H1 (cell line): ENCODE data around the gene LPP. TPM values are rescaled to one million over a fixed set of nuclear protein-coding genes. Genes with fewer than 3 reads are reported as not detected.

Experiments used
- GTF2F1 ChIP-seq: IDR thresholded peaks from 2 replicates; pipeline ENCODE4 v1.6.1; 2012; ENCODE audit warnings: low read depth, low read length, improper control_type of control experiment, borderline replicate concordance
- MAX ChIP-seq: IDR thresholded peaks from 2 replicates; pipeline ENCODE4 v1.6.1; 2012; ENCODE audit warnings: inconsistent platforms
- POLR2AphosphoS5 ChIP-seq: IDR thresholded peaks from 2 replicates; pipeline ENCODE4 v1.6.1; 2011; ENCODE audit warnings: low read depth, low read length
- SP1 ChIP-seq: IDR thresholded peaks from 2 replicates; pipeline ENCODE4 v1.6.1; 2011; ENCODE audit warnings: low read depth, low read length
- TAF7 ChIP-seq: optimal IDR thresholded peaks from 2 replicates; pipeline ENCODE3; 2011; ENCODE audit warnings: low read depth, mild to moderate bottlenecking, inconsistent platforms, low read length, moderate library complexity, borderline replicate concordance
- polyA plus RNA-seq, 7 experiments: library from polyadenylated mRNA; depleted of rRNA in 3 of 7; stranded (reverse) in 5 of 7; unstranded in 2 of 7; fragments of >200 nt in 5 of 7; fragments of 200-250 nt in 2 of 7; gene quantifications; 1 replicate in 5 of 7; 2 replicates in 1 of 7; 4 replicates in 1 of 7; pipeline versions ENCODE4 v1.2.1 to v1.2.3, GENCODE V29; 2011 to 2013; ENCODE audit warnings: missing spikeins in 2 of 7, mixed read lengths in 2 of 7
- total RNA-seq: library from RNA; stranded (reverse); fragmentation: NEBNext Ultra II Directional; extraction: Animal tissue kit (Norgen Biotek cat#: 25700); gene quantifications from 2 replicates; pipeline ENCODE4 v1.2.1, GENCODE V29; 2021
- TF ChIP-seq, protein P1 (sequence below): fragments of 300-600 bp; sonication (generic); IDR thresholded peaks from 2 replicates; pipeline ENCODE4 v1.7.1; 2012; ENCODE audit warnings: low read length, moderate library complexity, mild to moderate bottlenecking, inconsistent platforms; ENCODE audit not compliant: insufficient replicate concordance
- TF ChIP-seq, protein P2 (sequence below): IDR thresholded peaks from 2 replicates; pipeline ENCODE4 v1.6.1; 2011; ENCODE audit warnings: low read length, improper control_type of control experiment

Gene LPP
- total and polyA plus RNA-seq, 2 of the 8 experiments (the other 6 are each of a cell fraction or from before 2014, with no cell fraction given) = 10.0 to 53.3 TPM

DNA sequence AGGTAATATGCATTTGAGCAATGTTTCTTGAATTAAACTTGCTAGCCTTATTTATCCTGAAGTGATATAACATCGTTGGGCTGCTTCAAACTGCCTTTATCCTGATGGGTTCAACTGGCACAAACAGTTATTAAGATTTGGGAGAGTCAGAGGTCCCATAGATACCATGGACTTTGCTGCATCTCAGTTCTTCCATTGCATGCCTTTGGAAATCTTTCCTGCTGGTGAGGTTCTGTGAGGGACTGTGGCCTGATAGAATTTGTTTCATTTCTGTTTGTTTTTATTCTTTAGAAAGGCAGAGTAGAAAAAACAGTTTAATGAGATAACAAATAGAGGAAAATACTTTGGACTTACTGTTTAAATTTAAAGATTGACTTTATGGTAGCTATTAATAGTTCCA, 508.3 kb downstream of the LPP start (continued):
- TF ChIP-seq SP1 = no peak
- TF ChIP-seq, protein P1, sequence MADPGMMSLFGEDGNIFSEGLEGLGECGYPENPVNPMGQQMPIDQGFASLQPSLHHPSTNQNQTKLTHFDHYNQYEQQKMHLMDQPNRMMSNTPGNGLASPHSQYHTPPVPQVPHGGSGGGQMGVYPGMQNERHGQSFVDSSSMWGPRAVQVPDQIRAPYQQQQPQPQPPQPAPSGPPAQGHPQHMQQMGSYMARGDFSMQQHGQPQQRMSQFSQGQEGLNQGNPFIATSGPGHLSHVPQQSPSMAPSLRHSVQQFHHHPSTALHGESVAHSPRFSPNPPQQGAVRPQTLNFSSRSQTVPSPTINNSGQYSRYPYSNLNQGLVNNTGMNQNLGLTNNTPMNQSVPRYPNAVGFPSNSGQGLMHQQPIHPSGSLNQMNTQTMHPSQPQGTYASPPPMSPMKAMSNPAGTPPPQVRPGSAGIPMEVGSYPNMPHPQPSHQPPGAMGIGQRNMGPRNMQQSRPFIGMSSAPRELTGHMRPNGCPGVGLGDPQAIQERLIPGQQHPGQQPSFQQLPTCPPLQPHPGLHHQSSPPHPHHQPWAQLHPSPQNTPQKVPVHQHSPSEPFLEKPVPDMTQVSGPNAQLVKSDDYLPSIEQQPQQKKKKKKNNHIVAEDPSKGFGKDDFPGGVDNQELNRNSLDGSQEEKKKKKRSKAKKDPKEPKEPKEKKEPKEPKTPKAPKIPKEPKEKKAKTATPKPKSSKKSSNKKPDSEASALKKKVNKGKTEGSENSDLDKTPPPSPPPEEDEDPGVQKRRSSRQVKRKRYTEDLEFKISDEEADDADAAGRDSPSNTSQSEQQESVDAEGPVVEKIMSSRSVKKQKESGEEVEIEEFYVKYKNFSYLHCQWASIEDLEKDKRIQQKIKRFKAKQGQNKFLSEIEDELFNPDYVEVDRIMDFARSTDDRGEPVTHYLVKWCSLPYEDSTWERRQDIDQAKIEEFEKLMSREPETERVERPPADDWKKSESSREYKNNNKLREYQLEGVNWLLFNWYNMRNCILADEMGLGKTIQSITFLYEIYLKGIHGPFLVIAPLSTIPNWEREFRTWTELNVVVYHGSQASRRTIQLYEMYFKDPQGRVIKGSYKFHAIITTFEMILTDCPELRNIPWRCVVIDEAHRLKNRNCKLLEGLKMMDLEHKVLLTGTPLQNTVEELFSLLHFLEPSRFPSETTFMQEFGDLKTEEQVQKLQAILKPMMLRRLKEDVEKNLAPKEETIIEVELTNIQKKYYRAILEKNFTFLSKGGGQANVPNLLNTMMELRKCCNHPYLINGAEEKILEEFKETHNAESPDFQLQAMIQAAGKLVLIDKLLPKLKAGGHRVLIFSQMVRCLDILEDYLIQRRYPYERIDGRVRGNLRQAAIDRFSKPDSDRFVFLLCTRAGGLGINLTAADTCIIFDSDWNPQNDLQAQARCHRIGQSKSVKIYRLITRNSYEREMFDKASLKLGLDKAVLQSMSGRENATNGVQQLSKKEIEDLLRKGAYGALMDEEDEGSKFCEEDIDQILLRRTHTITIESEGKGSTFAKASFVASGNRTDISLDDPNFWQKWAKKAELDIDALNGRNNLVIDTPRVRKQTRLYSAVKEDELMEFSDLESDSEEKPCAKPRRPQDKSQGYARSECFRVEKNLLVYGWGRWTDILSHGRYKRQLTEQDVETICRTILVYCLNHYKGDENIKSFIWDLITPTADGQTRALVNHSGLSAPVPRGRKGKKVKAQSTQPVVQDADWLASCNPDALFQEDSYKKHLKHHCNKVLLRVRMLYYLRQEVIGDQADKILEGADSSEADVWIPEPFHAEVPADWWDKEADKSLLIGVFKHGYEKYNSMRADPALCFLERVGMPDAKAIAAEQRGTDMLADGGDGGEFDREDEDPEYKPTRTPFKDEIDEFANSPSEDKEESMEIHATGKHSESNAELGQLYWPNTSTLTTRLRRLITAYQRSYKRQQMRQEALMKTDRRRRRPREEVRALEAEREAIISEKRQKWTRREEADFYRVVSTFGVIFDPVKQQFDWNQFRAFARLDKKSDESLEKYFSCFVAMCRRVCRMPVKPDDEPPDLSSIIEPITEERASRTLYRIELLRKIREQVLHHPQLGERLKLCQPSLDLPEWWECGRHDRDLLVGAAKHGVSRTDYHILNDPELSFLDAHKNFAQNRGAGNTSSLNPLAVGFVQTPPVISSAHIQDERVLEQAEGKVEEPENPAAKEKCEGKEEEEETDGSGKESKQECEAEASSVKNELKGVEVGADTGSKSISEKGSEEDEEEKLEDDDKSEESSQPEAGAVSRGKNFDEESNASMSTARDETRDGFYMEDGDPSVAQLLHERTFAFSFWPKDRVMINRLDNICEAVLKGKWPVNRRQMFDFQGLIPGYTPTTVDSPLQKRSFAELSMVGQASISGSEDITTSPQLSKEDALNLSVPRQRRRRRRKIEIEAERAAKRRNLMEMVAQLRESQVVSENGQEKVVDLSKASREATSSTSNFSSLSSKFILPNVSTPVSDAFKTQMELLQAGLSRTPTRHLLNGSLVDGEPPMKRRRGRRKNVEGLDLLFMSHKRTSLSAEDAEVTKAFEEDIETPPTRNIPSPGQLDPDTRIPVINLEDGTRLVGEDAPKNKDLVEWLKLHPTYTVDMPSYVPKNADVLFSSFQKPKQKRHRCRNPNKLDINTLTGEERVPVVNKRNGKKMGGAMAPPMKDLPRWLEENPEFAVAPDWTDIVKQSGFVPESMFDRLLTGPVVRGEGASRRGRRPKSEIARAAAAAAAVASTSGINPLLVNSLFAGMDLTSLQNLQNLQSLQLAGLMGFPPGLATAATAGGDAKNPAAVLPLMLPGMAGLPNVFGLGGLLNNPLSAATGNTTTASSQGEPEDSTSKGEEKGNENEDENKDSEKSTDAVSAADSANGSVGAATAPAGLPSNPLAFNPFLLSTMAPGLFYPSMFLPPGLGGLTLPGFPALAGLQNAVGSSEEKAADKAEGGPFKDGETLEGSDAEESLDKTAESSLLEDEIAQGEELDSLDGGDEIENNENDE = no peak
- TF ChIP-seq TAF7 = no peak
- TF ChIP-seq GTF2F1 = no peak
- no peak for TF ChIP-seq POLR2AphosphoS5
- TF ChIP-seq, protein P2, sequence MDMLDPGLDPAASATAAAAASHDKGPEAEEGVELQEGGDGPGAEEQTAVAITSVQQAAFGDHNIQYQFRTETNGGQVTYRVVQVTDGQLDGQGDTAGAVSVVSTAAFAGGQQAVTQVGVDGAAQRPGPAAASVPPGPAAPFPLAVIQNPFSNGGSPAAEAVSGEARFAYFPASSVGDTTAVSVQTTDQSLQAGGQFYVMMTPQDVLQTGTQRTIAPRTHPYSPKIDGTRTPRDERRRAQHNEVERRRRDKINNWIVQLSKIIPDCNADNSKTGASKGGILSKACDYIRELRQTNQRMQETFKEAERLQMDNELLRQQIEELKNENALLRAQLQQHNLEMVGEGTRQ = no peak
- no peak for TF ChIP-seq MAX
